Measurements from ENCODE around the gene EXOC6B. TPM values are rescaled to one million over a fixed set of nuclear protein-coding genes. Genes with fewer than 3 reads are reported as not detected.

The EXOC6B gene
- total RNA-seq, 1 donor from 2014 or later: 24.5 TPM

DNA sequence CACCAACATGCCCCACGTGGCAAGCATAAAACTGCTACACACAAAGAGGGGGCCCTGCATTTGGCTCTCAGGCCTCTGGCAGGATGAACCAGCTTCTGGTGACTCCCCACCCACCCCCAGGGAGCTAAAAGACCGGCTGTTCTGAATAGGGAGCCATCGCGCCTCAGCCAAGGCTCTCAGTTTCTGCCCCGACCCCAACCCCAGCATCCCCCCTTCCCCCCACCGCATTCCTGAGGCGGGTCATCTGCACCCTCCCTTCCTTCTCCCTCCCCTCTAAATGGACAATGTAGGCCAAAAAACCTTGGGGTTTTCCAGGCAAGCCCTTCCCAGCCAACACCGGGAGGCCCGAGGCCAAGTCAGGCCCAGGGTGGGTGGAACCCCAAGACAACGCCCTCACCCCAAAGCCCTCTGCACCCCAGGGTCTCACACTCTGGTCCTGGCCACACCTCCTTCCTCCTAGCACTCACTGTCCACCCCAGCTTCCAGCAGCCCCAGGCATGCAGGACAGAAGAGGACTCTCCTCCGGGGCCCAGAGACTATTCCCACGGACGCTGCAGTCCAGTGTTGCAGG, 683.9 kb downstream of the EXOC6B start:
- H3K36me3 ChIP-seq (ENCODE audit: control insufficient read depth in 3 of 3, insufficient read depth in 3 of 3, low read length in 3 of 3): no peaks in the 10 kb centered on the region
- H3K9ac ChIP-seq (ENCODE audit: low read depth in 1 of 3, low read length in 3 of 3): no peak overlapping the region
- peaks cover 63 to 67% (median 64%) of the 10 kb centered on the region in 3 donors for H3K4me1 ChIP-seq (ENCODE audit: control insufficient read depth in 3 of 3, insufficient read depth in 3 of 3, low read length in 3 of 3)
- no peaks in the 10 kb centered on the region for H3K9me3 ChIP-seq (ENCODE audit: control insufficient read depth in 3 of 3, low read length in 3 of 3)
- H3K4me3 ChIP-seq (ENCODE audit: low read length in 3 of 3): no peak overlapping the region
- H3K27me3 ChIP-seq (ENCODE audit: control insufficient read depth in 3 of 3, insufficient read depth in 3 of 3, low read length in 3 of 3): peaks cover 7 to 27% (median 20%) of the 10 kb centered on the region in 3 donors
- H3K27ac ChIP-seq (ENCODE audit: low read depth, low read length): no peak overlapping the region

DNA sequence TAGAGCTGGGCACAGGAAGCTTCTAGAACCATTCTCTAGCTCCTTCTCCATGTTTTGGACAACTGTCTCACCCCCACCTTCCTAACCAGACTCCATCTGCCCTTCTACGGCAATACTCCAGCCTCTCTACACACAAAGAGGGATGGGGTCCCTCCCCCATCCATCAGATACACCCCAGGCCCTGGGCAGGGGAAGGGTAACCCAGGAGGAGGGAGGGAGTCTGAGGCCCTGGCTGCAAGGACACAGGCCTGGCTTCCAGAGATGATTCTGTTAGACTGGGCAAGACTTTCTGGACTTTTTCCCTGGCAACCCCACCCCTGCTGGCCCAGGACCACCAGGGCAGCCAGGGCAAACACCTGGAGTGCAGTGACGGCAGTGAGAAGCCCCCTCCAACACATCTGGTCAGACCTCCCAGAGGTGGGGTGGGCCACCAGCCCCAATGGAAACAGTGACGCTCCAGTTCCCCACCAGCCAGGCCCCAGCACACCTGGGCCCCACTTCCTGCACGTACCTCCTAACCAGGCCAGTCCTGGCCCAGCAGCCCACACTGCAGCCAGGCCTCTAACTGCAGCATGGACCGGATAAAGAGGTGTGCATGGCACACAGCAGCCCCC, 684.7 kb downstream of the EXOC6B start:
- no peaks in the 10 kb centered on the region for H3K36me3 ChIP-seq (ENCODE audit: control insufficient read depth in 3 of 3, insufficient read depth in 3 of 3, low read length in 3 of 3)
- H3K9me3 ChIP-seq (ENCODE audit: control insufficient read depth in 3 of 3, low read length in 3 of 3): no peaks in the 10 kb centered on the region
- peaks cover 0 to 18% (median 12%) of the 10 kb centered on the region in 3 donors for H3K27me3 ChIP-seq (ENCODE audit: control insufficient read depth in 3 of 3, insufficient read depth in 3 of 3, low read length in 3 of 3)
- no peak overlapping the region for H3K4me3 ChIP-seq (ENCODE audit: low read length in 3 of 3)
- peaks cover 56 to 58% (median 56%) of the 10 kb centered on the region in 3 donors for H3K4me1 ChIP-seq (ENCODE audit: control insufficient read depth in 3 of 3, insufficient read depth in 3 of 3, low read length in 3 of 3)
- H3K27ac ChIP-seq (ENCODE audit: low read depth, low read length): no peak overlapping the region
- H3K9ac ChIP-seq (ENCODE audit: low read depth in 1 of 3, low read length in 3 of 3): no peak overlapping the region

DNA sequence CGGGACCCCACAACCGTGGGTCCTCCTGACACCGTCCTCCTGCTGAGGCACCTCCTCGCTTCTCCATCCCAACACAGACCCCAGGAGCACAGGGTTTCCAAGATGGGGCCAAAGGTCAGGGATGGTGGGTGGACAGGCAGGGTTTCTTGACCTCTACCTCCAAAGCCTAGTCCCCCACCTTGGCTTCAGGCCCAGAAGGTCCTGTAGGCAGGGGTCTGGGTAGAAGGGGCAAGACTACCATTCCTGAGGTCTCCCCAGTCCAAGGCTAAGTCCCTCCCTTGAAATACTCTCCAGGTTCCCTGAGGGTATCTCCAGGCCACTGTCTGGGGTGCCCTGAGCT, 685.2 kb downstream of the EXOC6B start:
- no peak overlapping the region for H3K27ac ChIP-seq (ENCODE audit: low read depth, low read length)
- H3K27me3 ChIP-seq (ENCODE audit: control insufficient read depth in 3 of 3, insufficient read depth in 3 of 3, low read length in 3 of 3): peaks cover 0 to 13% (median 6%) of the 10 kb centered on the region in 3 donors
- peaks cover 50 to 53% (median 51%) of the 10 kb centered on the region in 3 donors for H3K4me1 ChIP-seq (ENCODE audit: control insufficient read depth in 3 of 3, insufficient read depth in 3 of 3, low read length in 3 of 3)

DNA sequence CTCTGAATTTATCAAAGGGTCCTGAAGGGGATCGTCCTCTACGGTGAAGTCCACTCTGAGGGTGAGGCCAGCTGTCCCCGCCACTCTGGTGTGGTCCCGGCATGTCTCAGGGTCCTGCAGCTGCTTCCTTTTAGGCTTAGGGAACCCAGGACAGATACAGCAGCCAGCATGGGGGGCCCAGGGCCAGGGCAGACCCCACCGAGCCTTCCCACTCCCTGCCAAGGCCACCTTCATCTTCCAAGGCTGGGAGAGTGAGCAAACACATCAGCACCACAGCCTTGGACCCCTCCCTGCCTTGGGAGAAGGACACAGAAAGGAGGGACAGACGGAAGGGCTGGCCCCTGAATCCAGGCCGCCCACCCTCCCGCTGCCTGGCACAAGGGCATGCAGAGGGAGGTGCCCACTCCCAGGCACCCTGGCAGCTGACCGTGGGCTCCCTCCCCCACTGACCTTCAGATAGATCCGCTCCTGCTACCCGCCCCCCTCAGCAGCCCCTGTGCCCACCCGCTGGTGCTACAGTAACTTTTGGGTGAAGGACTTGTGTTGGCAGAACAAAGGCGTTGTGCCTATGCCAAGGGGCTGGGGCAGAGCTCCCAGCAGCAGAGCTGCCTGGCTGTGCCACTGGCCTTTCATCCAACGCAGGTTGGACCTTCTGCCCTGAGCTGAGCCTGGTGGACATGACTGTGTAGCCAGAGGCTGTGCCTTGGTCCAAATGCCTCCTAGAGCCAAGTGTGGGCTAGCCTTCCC, 685.8 kb downstream of the EXOC6B start:
- peaks cover 46 to 50% (median 48%) of the 10 kb centered on the region in 3 donors for H3K4me1 ChIP-seq (ENCODE audit: control insufficient read depth in 3 of 3, insufficient read depth in 3 of 3, low read length in 3 of 3)
- H3K27ac ChIP-seq (ENCODE audit: low read depth, low read length): no peak overlapping the region
- H3K9ac ChIP-seq (ENCODE audit: low read depth in 1 of 3, low read length in 3 of 3): no peak overlapping the region
- H3K9me3 ChIP-seq (ENCODE audit: control insufficient read depth in 3 of 3, low read length in 3 of 3): no peaks in the 10 kb centered on the region
- H3K36me3 ChIP-seq (ENCODE audit: control insufficient read depth in 3 of 3, insufficient read depth in 3 of 3, low read length in 3 of 3): peaks cover 0 to 2% (median 0%) of the 10 kb centered on the region in 3 donors
- no peak overlapping the region for H3K4me3 ChIP-seq (ENCODE audit: low read length in 3 of 3)
- peaks cover 0 to 8% (median 1%) of the 10 kb centered on the region in 3 donors for H3K27me3 ChIP-seq (ENCODE audit: control insufficient read depth in 3 of 3, insufficient read depth in 3 of 3, low read length in 3 of 3)

More for the DNA sequence above, 685.2 kb downstream of the EXOC6B start:
- H3K36me3 ChIP-seq (ENCODE audit: control insufficient read depth in 3 of 3, insufficient read depth in 3 of 3, low read length in 3 of 3): no peaks in the 10 kb centered on the region
- no peak overlapping the region for H3K4me3 ChIP-seq (ENCODE audit: low read length in 3 of 3)
- H3K9ac ChIP-seq (ENCODE audit: low read depth in 1 of 3, low read length in 3 of 3): no peak overlapping the region
- no peaks in the 10 kb centered on the region for H3K9me3 ChIP-seq (ENCODE audit: control insufficient read depth in 3 of 3, low read length in 3 of 3)

DNA sequence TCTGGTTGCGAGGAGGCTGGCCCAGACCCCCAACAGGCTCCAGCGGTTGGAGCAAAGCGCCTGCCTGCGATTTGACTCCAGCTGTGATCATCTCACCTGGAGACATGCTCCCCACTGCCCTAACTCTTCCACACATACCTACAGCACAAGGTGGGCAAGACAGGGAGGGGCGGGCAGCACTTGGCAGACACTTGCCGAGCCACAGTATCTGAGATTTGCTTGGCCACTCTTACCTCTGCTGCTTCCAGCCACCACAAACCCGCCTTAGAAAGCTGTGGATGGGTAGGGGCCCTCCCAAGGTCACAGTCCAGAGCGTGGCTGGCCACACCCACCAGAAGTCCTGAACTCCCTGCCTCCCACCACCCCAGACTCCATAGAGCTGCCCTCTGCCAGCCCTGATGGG, 686.4 kb downstream of the EXOC6B start:
- peaks cover 44 to 50% (median 44%) of the 10 kb centered on the region in 3 donors for H3K4me1 ChIP-seq (ENCODE audit: control insufficient read depth in 3 of 3, insufficient read depth in 3 of 3, low read length in 3 of 3)
- peaks cover 0 to 5% (median 0%) of the 10 kb centered on the region in 3 donors for H3K27me3 ChIP-seq (ENCODE audit: control insufficient read depth in 3 of 3, insufficient read depth in 3 of 3, low read length in 3 of 3)
- H3K9me3 ChIP-seq (ENCODE audit: control insufficient read depth in 3 of 3, low read length in 3 of 3): no peaks in the 10 kb centered on the region
- H3K4me3 ChIP-seq (ENCODE audit: low read length in 3 of 3): no peak overlapping the region
- peaks cover 0 to 7% (median 0%) of the 10 kb centered on the region in 3 donors for H3K36me3 ChIP-seq (ENCODE audit: control insufficient read depth in 3 of 3, insufficient read depth in 3 of 3, low read length in 3 of 3)
- H3K27ac ChIP-seq (ENCODE audit: low read depth, low read length): peak overlapping the region; percentile 40
- no peak overlapping the region for H3K9ac ChIP-seq (ENCODE audit: low read depth in 1 of 3, low read length in 3 of 3)

DNA sequence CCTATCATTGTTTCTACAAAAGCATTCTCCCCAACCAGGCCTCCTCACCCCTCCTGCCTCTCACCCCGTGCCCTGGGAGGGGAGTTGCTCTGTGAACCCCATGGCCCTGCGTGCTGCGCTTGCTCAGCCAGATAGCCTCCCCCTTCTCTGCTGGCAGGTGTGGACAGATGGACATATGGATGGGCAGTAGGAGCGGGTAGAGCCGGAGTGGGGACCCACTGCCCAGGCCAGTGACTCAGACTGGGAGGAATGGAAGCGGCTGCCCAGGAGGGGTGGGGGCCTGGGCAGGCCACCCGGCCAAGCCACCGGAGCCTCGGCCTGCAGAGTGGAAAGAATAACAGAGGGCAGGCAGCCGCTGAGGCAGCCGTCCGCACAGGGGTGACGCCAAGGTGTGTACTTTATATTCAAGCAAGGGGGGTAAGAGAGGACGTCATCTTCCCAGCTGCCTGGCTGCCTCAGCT, 686.9 kb downstream of the EXOC6B start:
- Histone ChIP-seq H3K4me3 (ENCODE audit: low read length in 3 of 3) (no peak overlapping the region), H3K9ac (ENCODE audit: low read depth in 1 of 3, low read length in 3 of 3) (no peak overlapping the region), H3K27ac (ENCODE audit: low read depth, low read length) (peak overlapping the region; percentile 40), H3K36me3 (ENCODE audit: control insufficient read depth in 3 of 3, insufficient read depth in 3 of 3, low read length in 3 of 3) (peaks cover 0 to 10% (median 0%) of the 10 kb centered on the region in 3 donors), H3K9me3 (ENCODE audit: control insufficient read depth in 3 of 3, low read length in 3 of 3) (no peaks in the 10 kb centered on the region), H3K27me3 (ENCODE audit: control insufficient read depth in 3 of 3, insufficient read depth in 3 of 3, low read length in 3 of 3) (peaks cover 0 to 4% (median 0%) of the 10 kb centered on the region in 3 donors), H3K4me1 (ENCODE audit: control insufficient read depth in 3 of 3, insufficient read depth in 3 of 3, low read length in 3 of 3) (peaks cover 40 to 48% (median 42%) of the 10 kb centered on the region in 3 donors)

DNA sequence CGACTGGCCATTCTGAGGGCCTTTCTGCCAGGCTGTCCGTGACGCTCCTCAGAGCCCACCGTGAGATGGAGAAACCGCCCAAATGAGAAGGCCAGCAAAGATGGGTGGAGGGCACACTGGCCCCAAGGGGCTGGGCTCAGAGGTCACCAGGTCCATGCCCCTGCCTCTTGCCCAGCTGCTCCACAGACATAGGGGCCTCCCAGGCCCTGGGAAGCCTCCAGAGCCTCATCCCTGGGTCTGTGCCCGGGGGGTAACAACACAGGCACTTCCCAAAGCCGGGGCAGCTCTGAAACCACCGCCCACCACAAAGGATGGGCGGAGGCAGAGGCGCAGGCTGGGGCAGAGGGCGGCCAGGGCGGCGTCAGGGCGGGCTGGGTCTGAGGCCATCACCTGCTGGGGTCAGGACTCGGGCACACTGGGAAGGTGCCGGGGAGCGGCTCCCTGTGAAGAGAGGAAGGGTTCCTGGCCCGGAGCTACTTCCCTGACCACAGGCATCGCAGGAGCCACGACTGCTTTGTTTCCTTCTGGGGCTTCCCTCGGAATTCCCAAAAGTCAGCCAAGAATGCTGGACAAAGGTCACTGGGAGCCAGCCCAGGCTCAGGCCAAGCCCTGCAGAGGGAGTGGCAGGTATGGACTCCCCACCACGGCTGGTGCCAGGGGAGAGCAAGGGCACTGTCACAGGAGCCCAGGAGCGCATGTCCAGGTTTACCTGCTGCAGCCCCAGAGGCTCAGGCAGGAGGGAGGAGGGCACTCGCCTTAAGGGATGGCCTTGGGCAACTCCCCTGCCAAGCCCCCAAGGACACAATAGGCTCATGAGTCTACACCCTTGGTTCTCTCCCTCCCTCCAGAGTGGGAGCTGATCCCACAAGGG, 687.6 kb downstream of the EXOC6B start:
- H3K9me3 ChIP-seq (ENCODE audit: control insufficient read depth in 3 of 3, low read length in 3 of 3): no peaks in the 10 kb centered on the region
- H3K27me3 ChIP-seq (ENCODE audit: control insufficient read depth in 3 of 3, insufficient read depth in 3 of 3, low read length in 3 of 3): no peaks in the 10 kb centered on the region
- peaks cover 0 to 12% (median 0%) of the 10 kb centered on the region in 3 donors for H3K36me3 ChIP-seq (ENCODE audit: control insufficient read depth in 3 of 3, insufficient read depth in 3 of 3, low read length in 3 of 3)
- H3K9ac ChIP-seq (ENCODE audit: low read depth in 1 of 3, low read length in 3 of 3): peak overlapping the region in 1 of 3 donors; percentile 54
- H3K27ac ChIP-seq (ENCODE audit: low read depth, low read length): peak overlapping the region; percentile 40
- peaks cover 33 to 41% (median 35%) of the 10 kb centered on the region in 3 donors for H3K4me1 ChIP-seq (ENCODE audit: control insufficient read depth in 3 of 3, insufficient read depth in 3 of 3, low read length in 3 of 3)
- H3K4me3 ChIP-seq (ENCODE audit: low read length in 3 of 3): peak overlapping the region in 1 of 3 donors; percentile 35

DNA sequence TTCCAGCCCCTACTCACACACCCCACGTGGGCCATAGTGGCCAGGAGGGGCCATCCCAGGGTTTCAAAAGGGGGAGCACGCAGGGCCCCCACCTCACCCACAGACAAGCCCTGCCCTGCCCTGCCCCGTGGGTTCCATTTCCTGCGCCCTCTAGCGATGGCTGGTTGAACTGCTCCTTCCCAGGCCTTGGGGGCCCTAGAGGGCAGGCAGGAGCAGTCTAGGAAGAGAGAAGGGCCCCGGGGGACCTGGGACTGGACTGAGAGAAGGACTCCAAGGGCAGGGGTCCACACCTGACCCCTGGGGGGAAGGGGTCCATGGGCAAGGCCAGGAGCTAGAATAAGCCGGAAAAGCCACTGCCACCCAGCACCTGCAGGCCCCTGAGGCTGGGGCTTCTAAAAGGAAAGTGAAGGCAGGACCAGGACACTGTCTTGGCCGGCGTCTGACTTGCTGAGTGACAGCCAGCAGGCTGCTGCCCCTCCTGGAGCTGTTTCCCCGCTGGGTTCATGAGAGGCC, 688.3 kb downstream of the EXOC6B start:
- Histone ChIP-seq H3K27me3 (ENCODE audit: control insufficient read depth in 3 of 3, insufficient read depth in 3 of 3, low read length in 3 of 3) (no peaks in the 10 kb centered on the region), H3K9ac (ENCODE audit: low read depth in 1 of 3, low read length in 3 of 3) (peak overlapping the region in 1 of 3 donors; percentile 54), H3K4me1 (ENCODE audit: control insufficient read depth in 3 of 3, insufficient read depth in 3 of 3, low read length in 3 of 3) (peaks cover 29 to 36% (median 31%) of the 10 kb centered on the region in 3 donors), H3K27ac (ENCODE audit: low read depth, low read length) (no peak overlapping the region), H3K9me3 (ENCODE audit: control insufficient read depth in 3 of 3, low read length in 3 of 3) (no peaks in the 10 kb centered on the region), H3K4me3 (ENCODE audit: low read length in 3 of 3) (no peak overlapping the region), H3K36me3 (ENCODE audit: control insufficient read depth in 3 of 3, insufficient read depth in 3 of 3, low read length in 3 of 3) (peaks cover 0 to 12% (median 2%) of the 10 kb centered on the region in 3 donors)

DNA sequence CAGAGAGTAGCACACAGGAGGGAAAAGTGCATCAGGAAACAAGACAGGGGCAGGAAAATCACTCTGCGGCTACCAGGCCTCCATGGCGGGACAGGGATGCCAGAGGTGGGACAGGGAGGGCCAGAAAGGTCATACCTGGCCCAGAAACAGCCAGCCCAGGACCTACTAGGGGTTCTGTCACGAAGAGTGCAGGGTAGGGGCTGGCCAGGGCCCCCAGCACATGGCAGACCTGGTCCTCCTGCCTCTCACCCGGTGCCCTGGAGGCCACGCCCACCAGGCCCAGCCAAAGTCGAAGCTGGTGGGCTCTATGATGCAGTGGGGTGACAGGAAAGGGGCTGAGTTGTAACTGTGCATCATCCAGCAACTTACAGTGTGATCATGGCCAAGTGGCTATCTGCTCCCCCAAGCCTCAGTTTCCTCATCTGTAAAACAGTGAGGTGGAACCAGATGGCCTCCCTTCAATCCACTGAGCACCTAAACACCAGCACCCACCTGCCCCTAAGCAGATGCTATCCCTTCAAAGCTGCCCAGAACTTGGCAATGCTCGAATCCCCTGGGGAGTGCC, 688.8 kb downstream of the EXOC6B start:
- Histone ChIP-seq H3K9ac (ENCODE audit: low read depth in 1 of 3, low read length in 3 of 3) (no peak overlapping the region), H3K4me1 (ENCODE audit: control insufficient read depth in 3 of 3, insufficient read depth in 3 of 3, low read length in 3 of 3) (peaks cover 29 to 32% (median 31%) of the 10 kb centered on the region in 3 donors), H3K27me3 (ENCODE audit: control insufficient read depth in 3 of 3, insufficient read depth in 3 of 3, low read length in 3 of 3) (no peaks in the 10 kb centered on the region), H3K9me3 (ENCODE audit: control insufficient read depth in 3 of 3, low read length in 3 of 3) (no peaks in the 10 kb centered on the region), H3K36me3 (ENCODE audit: control insufficient read depth in 3 of 3, insufficient read depth in 3 of 3, low read length in 3 of 3) (peaks cover 0 to 17% (median 2%) of the 10 kb centered on the region in 3 donors), H3K27ac (ENCODE audit: low read depth, low read length) (no peak overlapping the region), H3K4me3 (ENCODE audit: low read length in 3 of 3) (no peak overlapping the region)

All from skeletal muscle tissue (tissue), 4 donors.